WTC11 (cell line): Measurements from ENCODE around the gene CST6. TPM values are rescaled to one million over a fixed set of nuclear protein-coding genes. Genes with fewer than 3 reads are reported as not detected.

Source experiments
- ATAC-seq: fragments of 200-7000 bp; cut with Tn5 transposase; 2 replicates; pipeline ENCODE4 v1.10.0; 2021; ENCODE audit warnings: mild to moderate bottlenecking, moderate library complexity
- CTCF ChIA-PET: fragments of 300-600 bp; sonication (Branson Sonifier 250); formaldehyde crosslinking; loops from one replicate; lab custom pipeline; 2021; ENCODE audit warnings: antibody characterized with exemption; lab: Charles Lee
- POLR2A ChIA-PET: fragments of 350-600 bp; sonication (Branson Sonifier 250); formaldehyde crosslinking; loops from one replicate; lab custom pipeline; 2021; ENCODE audit warnings: antibody characterized with exemption; lab: Charles Lee
- DNase-seq: peaks from one replicate; pipeline ENCODE4 v3.0.0; 2021; ENCODE audit warnings: low spot score
- H3K27ac Mint-ChIP-seq: 2 replicates; pipeline ENCODE4 v1.8.0; 2021; ENCODE audit warnings: mixed read lengths
- H3K27me3 Mint-ChIP-seq: 2 replicates; pipeline ENCODE4 v1.8.0; 2021; ENCODE audit warnings: low read depth, mild to moderate bottlenecking, moderate library complexity, mixed read lengths
- H3K36me3 Mint-ChIP-seq: 2 replicates; pipeline ENCODE4 v1.8.0; 2021; ENCODE audit warnings: mixed read lengths
- H3K4me1 Mint-ChIP-seq: 2 replicates; pipeline ENCODE4 v1.8.0; 2022; ENCODE audit warnings: mixed read lengths
- H3K4me3 Mint-ChIP-seq: 2 replicates; pipeline ENCODE4 v1.8.0; 2021; ENCODE audit warnings: mild to moderate bottlenecking, moderate library complexity, mixed read lengths
- H3K9me3 Mint-ChIP-seq: 2 replicates; pipeline ENCODE4 v1.8.0; 2021; ENCODE audit warnings: mixed read lengths
- CBFB ChIP-seq: sonication (generic); formaldehyde crosslinking; IDR thresholded peaks from 2 replicates; pipeline ENCODE4 v1.8.1; 2022; ENCODE audit warnings: mild to moderate bottlenecking, low read depth, missing genetic modification reagents
- CREB1 ChIP-seq: sonication (generic); formaldehyde crosslinking; IDR thresholded peaks from 2 replicates; pipeline ENCODE4 v1.8.0; 2023; ENCODE audit warnings: mild to moderate bottlenecking, missing genetic modification reagents
- CREM ChIP-seq: sonication (generic); formaldehyde crosslinking; IDR thresholded peaks from 2 replicates; pipeline ENCODE4 v1.8.1; 2022; ENCODE audit warnings: mild to moderate bottlenecking, missing genetic modification reagents, moderate library complexity
- ETV6 ChIP-seq: sonication (generic); formaldehyde crosslinking; IDR thresholded peaks from 2 replicates; pipeline ENCODE4 v1.8.1; 2022; ENCODE audit warnings: mild to moderate bottlenecking, missing genetic modification reagents
- FOXK1 ChIP-seq: sonication (generic); formaldehyde crosslinking; IDR thresholded peaks from 2 replicates; pipeline ENCODE4 v1.8.0; 2022; ENCODE audit warnings: mild to moderate bottlenecking, moderate library complexity, missing genetic modification reagents
- FOXP1 ChIP-seq: sonication (generic); formaldehyde crosslinking; IDR thresholded peaks from 2 replicates; pipeline ENCODE4 v1.8.0; 2022; ENCODE audit warnings: missing genetic modification reagents, mild to moderate bottlenecking, moderate library complexity, borderline replicate concordance
- GTF2I ChIP-seq: fragments of 250-450 bp; sonication (Bioruptor Pico); conservative IDR thresholded peaks from 2 replicates; pipeline ENCODE4 v1.4.0; 2021; ENCODE audit warnings: mild to moderate bottlenecking
- JAZF1 ChIP-seq: fragments of 250-450 bp; sonication (Bioruptor Pico); IDR thresholded peaks from 2 replicates; pipeline ENCODE4 v1.9.0; 2021; ENCODE audit warnings: moderate library complexity, mild to moderate bottlenecking, inconsistent platforms
- SMAD3 ChIP-seq: sonication (generic); formaldehyde crosslinking; IDR thresholded peaks from 2 replicates; pipeline ENCODE4 v1.8.0; 2022; ENCODE audit warnings: missing genetic modification reagents, mild to moderate bottlenecking, borderline replicate concordance
- SP1 ChIP-seq: sonication (generic); formaldehyde crosslinking; conservative IDR thresholded peaks from 2 replicates; pipeline ENCODE4 v1.8.1; 2022; ENCODE audit warnings: missing genetic modification reagents
- TEAD1 ChIP-seq: sonication (generic); formaldehyde crosslinking; IDR thresholded peaks from 2 replicates; pipeline ENCODE4 v1.8.0; 2022; ENCODE audit warnings: mild to moderate bottlenecking, missing genetic modification reagents
- TP53 ChIP-seq: sonication (generic); formaldehyde crosslinking; IDR thresholded peaks from 2 replicates; pipeline ENCODE4 v1.8.1; 2023; ENCODE audit warnings: mild to moderate bottlenecking, missing genetic modification reagents
- ZNF121 ChIP-seq: sonication (generic); formaldehyde crosslinking; IDR thresholded peaks from 2 replicates; pipeline ENCODE4 v1.8.0; 2023; ENCODE audit warnings: missing genetic modification reagents
- ZNF232 ChIP-seq: sonication (generic); formaldehyde crosslinking; IDR thresholded peaks from 2 replicates; pipeline ENCODE4 v1.8.0; 2022; ENCODE audit warnings: mild to moderate bottlenecking, missing genetic modification reagents
- total RNA-seq: library from RNA; stranded (reverse); gene quantifications from 3 replicates; pipeline ENCODE4 v1.2.3, GENCODE V29; 2021
- TF ChIP-seq, protein P1 (sequence below): sonication (generic); formaldehyde crosslinking; IDR thresholded peaks from 2 replicates; pipeline ENCODE4 v1.8.0; 2022; ENCODE audit warnings: missing genetic modification reagents
- TF ChIP-seq, protein P2 (sequence below): sonication (generic); formaldehyde crosslinking; conservative IDR thresholded peaks from 2 replicates; pipeline ENCODE4 v1.8.1; 2023; ENCODE audit warnings: mild to moderate bottlenecking, low read depth, missing genetic modification reagents, moderate library complexity
- TF ChIP-seq, protein P3 (sequence below): sonication (generic); formaldehyde crosslinking; IDR thresholded peaks from 2 replicates; pipeline ENCODE4 v1.8.1; 2023; ENCODE audit warnings: mild to moderate bottlenecking, moderate library complexity, missing genetic modification reagents
- TF ChIP-seq, protein P4 (sequence below): sonication (generic); formaldehyde crosslinking; IDR thresholded peaks from 2 replicates; pipeline ENCODE4 v1.8.0; 2022; ENCODE audit warnings: mild to moderate bottlenecking, missing genetic modification reagents
- TF ChIP-seq, protein P5 (sequence below): fragments of 250-450 bp; sonication (Bioruptor Pico); IDR thresholded peaks from 2 replicates; pipeline ENCODE4 v1.9.0; 2021; ENCODE audit warnings: moderate library complexity, mild to moderate bottlenecking, inconsistent platforms, borderline replicate concordance
- TF ChIP-seq, protein P6 (sequence below): sonication (generic); formaldehyde crosslinking; IDR thresholded peaks from 2 replicates; pipeline ENCODE4 v1.8.1; 2022; ENCODE audit warnings: missing genetic modification reagents, borderline replicate concordance

Gene CST6
- total RNA-seq, 1 experiment from 2014 or later, result 0.72 TPM

DNA sequence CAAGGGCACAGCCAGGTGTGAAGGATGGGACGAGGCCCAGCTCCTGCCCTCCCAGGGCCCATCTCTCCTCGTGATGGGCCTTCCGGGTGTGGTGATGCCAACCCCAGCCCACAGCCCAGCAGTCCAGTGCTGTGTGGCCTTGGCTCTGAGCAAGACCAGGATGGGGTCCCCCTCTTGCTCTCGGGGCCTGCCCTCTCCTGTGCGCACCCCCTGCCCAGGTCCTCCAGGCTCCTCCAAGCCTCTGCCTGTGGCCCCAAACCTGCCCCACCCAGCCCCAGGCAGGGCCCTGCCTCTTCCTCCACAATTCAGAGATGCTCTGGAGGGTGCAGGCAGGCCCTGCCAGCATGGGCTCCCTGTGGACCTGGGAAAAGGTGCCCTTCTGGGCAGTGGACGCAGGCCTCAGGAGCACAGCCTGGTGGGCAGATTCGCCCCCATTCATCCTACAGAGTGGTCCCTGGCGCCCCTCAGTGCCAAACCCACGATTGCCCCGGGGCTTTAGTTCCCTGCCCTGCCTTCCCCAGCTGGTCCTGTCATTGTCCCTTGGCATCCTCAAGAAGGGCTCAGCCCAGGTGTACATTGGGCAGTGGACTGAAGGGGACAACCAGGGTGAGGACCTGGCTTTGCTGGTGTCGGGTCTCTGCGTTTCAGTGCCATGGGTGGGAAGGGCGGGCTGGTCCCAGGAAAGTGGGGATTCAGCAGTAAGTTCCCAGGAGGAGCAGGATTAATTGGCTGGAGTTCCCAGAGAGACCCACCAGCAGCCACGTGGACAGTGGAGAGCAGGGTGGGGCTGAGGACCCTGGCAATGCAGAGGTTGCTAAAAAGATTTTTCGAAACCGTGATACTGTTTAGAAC is 29.6 kb upstream of the CST6 start:
- H3K9me3 Mint-ChIP-seq, result no peaks in the 10 kb centered on the region
- POLR2A ChIA-PET, result no interaction called here
- no peak overlapping the region for H3K27ac Mint-ChIP-seq
- TF ChIP-seq ZNF121 (no peak), FOXK1 (no peak), CREB1 (CRISPR knock-in tag) (no peak), SMAD3 (no peak), GTF2I (no peak), CREM (CRISPR knock-in tag) (no peak), TEAD1 (no peak), ETV6 (no peak)
- TF ChIP-seq, protein P1, sequence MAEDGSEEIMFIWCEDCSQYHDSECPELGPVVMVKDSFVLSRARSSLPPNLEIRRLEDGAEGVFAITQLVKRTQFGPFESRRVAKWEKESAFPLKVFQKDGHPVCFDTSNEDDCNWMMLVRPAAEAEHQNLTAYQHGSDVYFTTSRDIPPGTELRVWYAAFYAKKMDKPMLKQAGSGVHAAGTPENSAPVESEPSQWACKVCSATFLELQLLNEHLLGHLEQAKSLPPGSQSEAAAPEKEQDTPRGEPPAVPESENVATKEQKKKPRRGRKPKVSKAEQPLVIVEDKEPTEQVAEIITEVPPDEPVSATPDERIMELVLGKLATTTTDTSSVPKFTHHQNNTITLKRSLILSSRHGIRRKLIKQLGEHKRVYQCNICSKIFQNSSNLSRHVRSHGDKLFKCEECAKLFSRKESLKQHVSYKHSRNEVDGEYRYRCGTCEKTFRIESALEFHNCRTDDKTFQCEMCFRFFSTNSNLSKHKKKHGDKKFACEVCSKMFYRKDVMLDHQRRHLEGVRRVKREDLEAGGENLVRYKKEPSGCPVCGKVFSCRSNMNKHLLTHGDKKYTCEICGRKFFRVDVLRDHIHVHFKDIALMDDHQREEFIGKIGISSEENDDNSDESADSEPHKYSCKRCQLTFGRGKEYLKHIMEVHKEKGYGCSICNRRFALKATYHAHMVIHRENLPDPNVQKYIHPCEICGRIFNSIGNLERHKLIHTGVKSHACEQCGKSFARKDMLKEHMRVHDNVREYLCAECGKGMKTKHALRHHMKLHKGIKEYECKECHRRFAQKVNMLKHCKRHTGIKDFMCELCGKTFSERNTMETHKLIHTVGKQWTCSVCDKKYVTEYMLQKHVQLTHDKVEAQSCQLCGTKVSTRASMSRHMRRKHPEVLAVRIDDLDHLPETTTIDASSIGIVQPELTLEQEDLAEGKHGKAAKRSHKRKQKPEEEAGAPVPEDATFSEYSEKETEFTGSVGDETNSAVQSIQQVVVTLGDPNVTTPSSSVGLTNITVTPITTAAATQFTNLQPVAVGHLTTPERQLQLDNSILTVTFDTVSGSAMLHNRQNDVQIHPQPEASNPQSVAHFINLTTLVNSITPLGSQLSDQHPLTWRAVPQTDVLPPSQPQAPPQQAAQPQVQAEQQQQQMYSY (CRISPR knock-in tag), result no peak
- TF ChIP-seq, protein P2, sequence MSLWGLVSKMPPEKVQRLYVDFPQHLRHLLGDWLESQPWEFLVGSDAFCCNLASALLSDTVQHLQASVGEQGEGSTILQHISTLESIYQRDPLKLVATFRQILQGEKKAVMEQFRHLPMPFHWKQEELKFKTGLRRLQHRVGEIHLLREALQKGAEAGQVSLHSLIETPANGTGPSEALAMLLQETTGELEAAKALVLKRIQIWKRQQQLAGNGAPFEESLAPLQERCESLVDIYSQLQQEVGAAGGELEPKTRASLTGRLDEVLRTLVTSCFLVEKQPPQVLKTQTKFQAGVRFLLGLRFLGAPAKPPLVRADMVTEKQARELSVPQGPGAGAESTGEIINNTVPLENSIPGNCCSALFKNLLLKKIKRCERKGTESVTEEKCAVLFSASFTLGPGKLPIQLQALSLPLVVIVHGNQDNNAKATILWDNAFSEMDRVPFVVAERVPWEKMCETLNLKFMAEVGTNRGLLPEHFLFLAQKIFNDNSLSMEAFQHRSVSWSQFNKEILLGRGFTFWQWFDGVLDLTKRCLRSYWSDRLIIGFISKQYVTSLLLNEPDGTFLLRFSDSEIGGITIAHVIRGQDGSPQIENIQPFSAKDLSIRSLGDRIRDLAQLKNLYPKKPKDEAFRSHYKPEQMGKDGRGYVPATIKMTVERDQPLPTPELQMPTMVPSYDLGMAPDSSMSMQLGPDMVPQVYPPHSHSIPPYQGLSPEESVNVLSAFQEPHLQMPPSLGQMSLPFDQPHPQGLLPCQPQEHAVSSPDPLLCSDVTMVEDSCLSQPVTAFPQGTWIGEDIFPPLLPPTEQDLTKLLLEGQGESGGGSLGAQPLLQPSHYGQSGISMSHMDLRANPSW (CRISPR knock-in tag), result no peak
- TF ChIP-seq, protein P3, sequence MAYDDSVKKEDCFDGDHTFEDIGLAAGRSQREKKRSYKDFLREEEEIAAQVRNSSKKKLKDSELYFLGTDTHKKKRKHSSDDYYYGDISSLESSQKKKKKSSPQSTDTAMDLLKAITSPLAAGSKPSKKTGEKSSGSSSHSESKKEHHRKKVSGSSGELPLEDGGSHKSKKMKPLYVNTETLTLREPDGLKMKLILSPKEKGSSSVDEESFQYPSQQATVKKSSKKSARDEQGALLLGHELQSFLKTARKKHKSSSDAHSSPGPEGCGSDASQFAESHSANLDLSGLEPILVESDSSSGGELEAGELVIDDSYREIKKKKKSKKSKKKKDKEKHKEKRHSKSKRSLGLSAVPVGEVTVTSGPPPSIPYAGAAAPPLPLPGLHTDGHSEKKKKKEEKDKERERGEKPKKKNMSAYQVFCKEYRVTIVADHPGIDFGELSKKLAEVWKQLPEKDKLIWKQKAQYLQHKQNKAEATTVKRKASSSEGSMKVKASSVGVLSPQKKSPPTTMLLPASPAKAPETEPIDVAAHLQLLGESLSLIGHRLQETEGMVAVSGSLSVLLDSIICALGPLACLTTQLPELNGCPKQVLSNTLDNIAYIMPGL, result no peak
- TF ChIP-seq, protein P4, sequence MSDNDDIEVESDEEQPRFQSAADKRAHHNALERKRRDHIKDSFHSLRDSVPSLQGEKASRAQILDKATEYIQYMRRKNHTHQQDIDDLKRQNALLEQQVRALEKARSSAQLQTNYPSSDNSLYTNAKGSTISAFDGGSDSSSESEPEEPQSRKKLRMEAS (CRISPR knock-in tag), result no peak
- DNase-seq (no peak), ATAC-seq (no peak; the same call in 1 of the 2 replicates)
- no peaks in the 10 kb centered on the region for H3K27me3 Mint-ChIP-seq
- H3K4me1 Mint-ChIP-seq, result no peaks in the 10 kb centered on the region
- no peak overlapping the region for H3K4me3 Mint-ChIP-seq
- H3K36me3 Mint-ChIP-seq, result peaks cover 11% of the 10 kb centered on the region
- CTCF ChIA-PET, result interaction anchor here (0.8 to 1.4 kb wide), 4 partner anchors 38 to 202 kb away, joined by 3 to 7 read pairs (median 5); no protein-coding TSS in a partner anchor

DNA sequence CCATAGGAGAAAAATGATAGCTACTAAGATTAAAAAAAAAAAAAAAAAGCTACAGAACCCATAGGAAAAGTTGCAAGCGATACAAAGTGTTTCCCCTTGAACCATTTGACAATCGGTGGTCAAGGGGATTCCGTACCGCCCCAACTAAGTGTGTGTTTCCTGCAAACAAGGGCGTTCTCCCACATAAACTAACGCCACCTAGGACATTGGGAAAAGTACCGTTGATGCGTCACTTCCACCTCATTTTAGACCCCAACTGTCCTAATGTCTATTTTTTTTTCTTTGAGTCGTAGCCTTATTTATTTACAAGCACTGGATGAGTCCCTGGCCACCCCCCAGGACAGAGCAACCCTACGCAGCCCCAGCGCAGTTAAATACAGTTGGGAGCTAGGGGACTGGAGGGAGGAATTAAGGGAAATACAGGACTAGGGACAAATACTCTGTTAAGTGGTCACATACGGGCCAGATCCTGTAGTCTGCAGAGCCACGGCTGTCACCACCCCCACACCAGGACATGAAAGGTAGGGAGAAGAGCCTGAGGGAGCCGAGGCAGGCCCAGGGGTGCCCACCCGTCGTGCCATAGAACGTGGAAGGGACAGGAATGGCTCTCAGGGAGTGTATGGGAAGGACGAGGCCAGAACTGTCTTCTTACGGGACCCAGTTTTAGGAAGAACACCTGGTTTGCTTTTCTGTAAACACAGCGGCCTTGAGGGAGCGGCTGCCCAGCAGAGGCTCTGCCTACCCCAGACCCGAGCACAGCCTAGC is 28.8 kb upstream of the CST6 start:
- Mint-ChIP-seq H3K36me3 (peaks cover 7% of the 10 kb centered on the region; the same call in 1 of the 2 replicates), H3K4me3 (no peak overlapping the region), H3K27me3 (no peaks in the 10 kb centered on the region), H3K9me3 (no peaks in the 10 kb centered on the region), H3K27ac (no peak overlapping the region), H3K4me1 (no peaks in the 10 kb centered on the region)
- ChIA-PET CTCF (interaction anchor here (0.9 kb wide), 1 partner anchor 203 kb away, joined by 4 read pairs; no protein-coding TSS in a partner anchor), POLR2A (no interaction called here)
- no peak for TF ChIP-seq ETV6
- no peak for TF ChIP-seq JAZF1
- no peak for TF ChIP-seq TP53 (CRISPR knock-in tag)
- TF ChIP-seq ZNF232 (CRISPR knock-in tag), result no peak
- TF ChIP-seq FOXP1 (CRISPR knock-in tag), result no peak
- TF ChIP-seq CBFB (CRISPR knock-in tag), result no peak
- TF ChIP-seq, protein P5, sequence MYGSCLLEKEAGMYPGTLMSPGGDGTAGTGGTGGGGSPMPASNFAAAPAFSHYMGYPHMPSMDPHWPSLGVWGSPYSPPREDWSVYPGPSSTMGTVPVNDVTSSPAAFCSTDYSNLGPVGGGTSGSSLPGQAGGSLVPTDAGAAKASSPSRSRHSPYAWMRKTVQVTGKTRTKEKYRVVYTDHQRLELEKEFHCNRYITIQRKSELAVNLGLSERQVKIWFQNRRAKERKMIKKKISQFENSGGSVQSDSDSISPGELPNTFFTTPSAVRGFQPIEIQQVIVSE, result no peak
- TF ChIP-seq, protein P6, sequence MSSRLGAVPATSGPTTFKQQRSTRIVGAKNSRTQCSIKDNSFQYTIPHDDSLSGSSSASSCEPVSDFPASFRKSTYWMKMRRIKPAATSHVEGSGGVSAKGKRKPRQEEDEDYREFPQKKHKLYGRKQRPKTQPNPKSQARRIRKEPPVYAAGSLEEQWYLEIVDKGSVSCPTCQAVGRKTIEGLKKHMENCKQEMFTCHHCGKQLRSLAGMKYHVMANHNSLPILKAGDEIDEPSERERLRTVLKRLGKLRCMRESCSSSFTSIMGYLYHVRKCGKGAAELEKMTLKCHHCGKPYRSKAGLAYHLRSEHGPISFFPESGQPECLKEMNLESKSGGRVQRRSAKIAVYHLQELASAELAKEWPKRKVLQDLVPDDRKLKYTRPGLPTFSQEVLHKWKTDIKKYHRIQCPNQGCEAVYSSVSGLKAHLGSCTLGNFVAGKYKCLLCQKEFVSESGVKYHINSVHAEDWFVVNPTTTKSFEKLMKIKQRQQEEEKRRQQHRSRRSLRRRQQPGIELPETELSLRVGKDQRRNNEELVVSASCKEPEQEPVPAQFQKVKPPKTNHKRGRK (CRISPR knock-in tag), result no peak
- TF ChIP-seq, protein P3, result no peak
- no peak for TF ChIP-seq SP1
- no peak for DNase-seq
- ATAC-seq, result no peak
